ENCODE measurements around the gene LAG3. TPM values are rescaled to one million over a fixed set of nuclear protein-coding genes. Genes with fewer than 3 reads are reported as not detected.
A peak's percentile ranks its signal among the peaks of the same experiment; 100 is the strongest.

The LAG3 gene
- total and polyA plus RNA-seq, 2 experiments from 2014 or later: 3.7 to 4.7 TPM

DNA sequence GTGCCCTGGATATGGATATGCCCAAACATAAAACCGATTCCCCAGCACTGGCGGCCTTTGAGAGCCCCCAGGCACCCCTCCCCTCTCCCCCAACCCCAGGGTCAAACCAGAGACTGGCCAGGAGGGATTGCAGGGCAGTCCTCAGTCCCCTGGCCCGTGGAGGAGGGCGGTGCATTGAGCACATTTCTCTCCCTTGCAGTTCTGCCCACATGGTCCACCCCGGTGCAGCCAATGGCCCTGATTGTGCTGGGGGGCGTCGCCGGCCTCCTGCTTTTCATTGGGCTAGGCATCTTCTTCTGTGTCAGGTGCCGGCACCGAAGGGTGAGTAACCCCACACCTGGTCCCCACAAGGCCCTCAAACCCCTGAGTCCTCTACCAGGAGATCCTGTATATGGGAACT is 45.9 kb downstream of the LAG3 start:
- no peak for TF ChIP-seq JUNB (IDR thresholded peaks at IDR 0.05; ENCODE audit: unreplicated experiment)
- TF ChIP-seq NANOG (IDR thresholded peaks at IDR 0.05; ENCODE audit: borderline replicate concordance): no peak
- TF ChIP-seq, protein P1, sequence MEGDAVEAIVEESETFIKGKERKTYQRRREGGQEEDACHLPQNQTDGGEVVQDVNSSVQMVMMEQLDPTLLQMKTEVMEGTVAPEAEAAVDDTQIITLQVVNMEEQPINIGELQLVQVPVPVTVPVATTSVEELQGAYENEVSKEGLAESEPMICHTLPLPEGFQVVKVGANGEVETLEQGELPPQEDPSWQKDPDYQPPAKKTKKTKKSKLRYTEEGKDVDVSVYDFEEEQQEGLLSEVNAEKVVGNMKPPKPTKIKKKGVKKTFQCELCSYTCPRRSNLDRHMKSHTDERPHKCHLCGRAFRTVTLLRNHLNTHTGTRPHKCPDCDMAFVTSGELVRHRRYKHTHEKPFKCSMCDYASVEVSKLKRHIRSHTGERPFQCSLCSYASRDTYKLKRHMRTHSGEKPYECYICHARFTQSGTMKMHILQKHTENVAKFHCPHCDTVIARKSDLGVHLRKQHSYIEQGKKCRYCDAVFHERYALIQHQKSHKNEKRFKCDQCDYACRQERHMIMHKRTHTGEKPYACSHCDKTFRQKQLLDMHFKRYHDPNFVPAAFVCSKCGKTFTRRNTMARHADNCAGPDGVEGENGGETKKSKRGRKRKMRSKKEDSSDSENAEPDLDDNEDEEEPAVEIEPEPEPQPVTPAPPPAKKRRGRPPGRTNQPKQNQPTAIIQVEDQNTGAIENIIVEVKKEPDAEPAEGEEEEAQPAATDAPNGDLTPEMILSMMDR (conservative IDR thresholded peaks at IDR 0.05; ENCODE audit: low read depth in 2 of 2): no peak
- TF ChIP-seq CREB1 (CRISPR knock-in tag; IDR thresholded peaks at IDR 0.05; ENCODE audit: low read depth): no peak
- no peak for TF ChIP-seq POLR2AphosphoS5 (IDR thresholded peaks at IDR 0.05; ENCODE audit: low read depth)
- TF ChIP-seq, protein P2, sequence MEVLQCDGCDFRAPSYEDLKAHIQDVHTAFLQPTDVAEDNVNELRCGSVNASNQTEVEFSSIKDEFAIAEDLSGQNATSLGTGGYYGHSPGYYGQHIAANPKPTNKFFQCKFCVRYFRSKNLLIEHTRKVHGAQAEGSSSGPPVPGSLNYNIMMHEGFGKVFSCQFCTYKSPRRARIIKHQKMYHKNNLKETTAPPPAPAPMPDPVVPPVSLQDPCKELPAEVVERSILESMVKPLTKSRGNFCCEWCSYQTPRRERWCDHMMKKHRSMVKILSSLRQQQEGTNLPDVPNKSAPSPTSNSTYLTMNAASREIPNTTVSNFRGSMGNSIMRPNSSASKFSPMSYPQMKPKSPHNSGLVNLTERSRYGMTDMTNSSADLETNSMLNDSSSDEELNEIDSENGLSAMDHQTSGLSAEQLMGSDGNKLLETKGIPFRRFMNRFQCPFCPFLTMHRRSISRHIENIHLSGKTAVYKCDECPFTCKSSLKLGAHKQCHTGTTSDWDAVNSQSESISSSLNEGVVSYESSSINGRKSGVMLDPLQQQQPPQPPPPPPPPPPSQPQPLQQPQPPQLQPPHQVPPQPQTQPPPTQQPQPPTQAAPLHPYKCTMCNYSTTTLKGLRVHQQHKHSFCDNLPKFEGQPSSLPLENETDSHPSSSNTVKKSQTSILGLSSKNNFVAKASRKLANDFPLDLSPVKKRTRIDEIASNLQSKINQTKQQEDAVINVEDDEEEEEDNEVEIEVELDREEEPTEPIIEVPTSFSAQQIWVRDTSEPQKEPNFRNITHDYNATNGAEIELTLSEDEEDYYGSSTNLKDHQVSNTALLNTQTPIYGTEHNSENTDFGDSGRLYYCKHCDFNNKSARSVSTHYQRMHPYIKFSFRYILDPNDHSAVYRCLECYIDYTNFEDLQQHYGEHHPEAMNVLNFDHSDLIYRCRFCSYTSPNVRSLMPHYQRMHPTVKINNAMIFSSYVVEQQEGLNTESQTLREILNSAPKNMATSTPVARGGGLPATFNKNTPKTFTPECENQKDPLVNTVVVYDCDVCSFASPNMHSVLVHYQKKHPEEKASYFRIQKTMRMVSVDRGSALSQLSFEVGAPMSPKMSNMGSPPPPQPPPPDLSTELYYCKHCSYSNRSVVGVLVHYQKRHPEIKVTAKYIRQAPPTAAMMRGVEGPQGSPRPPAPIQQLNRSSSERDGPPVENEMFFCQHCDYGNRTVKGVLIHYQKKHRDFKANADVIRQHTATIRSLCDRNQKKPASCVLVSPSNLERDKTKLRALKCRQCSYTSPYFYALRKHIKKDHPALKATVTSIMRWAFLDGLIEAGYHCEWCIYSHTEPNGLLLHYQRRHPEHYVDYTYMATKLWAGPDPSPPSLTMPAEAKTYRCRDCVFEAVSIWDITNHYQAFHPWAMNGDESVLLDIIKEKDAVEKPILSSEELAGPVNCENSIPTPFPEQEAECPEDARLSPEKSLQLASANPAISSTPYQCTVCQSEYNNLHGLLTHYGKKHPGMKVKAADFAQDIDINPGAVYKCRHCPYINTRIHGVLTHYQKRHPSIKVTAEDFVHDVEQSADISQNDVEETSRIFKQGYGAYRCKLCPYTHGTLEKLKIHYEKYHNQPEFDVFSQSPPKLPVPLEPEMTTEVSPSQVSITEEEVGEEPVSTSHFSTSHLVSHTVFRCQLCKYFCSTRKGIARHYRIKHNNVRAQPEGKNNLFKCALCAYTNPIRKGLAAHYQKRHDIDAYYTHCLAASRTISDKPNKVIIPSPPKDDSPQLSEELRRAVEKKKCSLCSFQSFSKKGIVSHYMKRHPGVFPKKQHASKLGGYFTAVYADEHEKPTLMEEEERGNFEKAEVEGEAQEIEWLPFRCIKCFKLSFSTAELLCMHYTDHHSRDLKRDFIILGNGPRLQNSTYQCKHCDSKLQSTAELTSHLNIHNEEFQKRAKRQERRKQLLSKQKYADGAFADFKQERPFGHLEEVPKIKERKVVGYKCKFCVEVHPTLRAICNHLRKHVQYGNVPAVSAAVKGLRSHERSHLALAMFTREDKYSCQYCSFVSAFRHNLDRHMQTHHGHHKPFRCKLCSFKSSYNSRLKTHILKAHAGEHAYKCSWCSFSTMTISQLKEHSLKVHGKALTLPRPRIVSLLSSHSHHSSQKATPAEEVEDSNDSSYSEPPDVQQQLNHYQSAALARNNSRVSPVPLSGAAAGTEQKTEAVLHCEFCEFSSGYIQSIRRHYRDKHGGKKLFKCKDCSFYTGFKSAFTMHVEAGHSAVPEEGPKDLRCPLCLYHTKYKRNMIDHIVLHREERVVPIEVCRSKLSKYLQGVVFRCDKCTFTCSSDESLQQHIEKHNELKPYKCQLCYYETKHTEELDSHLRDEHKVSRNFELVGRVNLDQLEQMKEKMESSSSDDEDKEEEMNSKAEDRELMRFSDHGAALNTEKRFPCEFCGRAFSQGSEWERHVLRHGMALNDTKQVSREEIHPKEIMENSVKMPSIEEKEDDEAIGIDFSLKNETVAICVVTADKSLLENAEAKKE (CRISPR knock-in tag; IDR thresholded peaks at IDR 0.05): no peak
- TF ChIP-seq, protein P3, sequence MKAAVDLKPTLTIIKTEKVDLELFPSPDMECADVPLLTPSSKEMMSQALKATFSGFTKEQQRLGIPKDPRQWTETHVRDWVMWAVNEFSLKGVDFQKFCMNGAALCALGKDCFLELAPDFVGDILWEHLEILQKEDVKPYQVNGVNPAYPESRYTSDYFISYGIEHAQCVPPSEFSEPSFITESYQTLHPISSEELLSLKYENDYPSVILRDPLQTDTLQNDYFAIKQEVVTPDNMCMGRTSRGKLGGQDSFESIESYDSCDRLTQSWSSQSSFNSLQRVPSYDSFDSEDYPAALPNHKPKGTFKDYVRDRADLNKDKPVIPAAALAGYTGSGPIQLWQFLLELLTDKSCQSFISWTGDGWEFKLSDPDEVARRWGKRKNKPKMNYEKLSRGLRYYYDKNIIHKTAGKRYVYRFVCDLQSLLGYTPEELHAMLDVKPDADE (IDR thresholded peaks at IDR 0.05): no peak
- no peak for TF ChIP-seq EZH2phosphoT487 (IDR thresholded peaks at IDR 0.05; ENCODE audit: unreplicated experiment)
- TF ChIP-seq ZNF114 (CRISPR knock-in tag; IDR thresholded peaks at IDR 0.05): no peak
- TF ChIP-seq EZH2 (IDR thresholded peaks at IDR 0.05; ENCODE audit: low read depth, unreplicated experiment): no peak
- TF ChIP-seq ZNF331 (CRISPR knock-in tag; IDR thresholded peaks at IDR 0.05; ENCODE audit: low read depth): no peak
- TF ChIP-seq, protein P4, sequence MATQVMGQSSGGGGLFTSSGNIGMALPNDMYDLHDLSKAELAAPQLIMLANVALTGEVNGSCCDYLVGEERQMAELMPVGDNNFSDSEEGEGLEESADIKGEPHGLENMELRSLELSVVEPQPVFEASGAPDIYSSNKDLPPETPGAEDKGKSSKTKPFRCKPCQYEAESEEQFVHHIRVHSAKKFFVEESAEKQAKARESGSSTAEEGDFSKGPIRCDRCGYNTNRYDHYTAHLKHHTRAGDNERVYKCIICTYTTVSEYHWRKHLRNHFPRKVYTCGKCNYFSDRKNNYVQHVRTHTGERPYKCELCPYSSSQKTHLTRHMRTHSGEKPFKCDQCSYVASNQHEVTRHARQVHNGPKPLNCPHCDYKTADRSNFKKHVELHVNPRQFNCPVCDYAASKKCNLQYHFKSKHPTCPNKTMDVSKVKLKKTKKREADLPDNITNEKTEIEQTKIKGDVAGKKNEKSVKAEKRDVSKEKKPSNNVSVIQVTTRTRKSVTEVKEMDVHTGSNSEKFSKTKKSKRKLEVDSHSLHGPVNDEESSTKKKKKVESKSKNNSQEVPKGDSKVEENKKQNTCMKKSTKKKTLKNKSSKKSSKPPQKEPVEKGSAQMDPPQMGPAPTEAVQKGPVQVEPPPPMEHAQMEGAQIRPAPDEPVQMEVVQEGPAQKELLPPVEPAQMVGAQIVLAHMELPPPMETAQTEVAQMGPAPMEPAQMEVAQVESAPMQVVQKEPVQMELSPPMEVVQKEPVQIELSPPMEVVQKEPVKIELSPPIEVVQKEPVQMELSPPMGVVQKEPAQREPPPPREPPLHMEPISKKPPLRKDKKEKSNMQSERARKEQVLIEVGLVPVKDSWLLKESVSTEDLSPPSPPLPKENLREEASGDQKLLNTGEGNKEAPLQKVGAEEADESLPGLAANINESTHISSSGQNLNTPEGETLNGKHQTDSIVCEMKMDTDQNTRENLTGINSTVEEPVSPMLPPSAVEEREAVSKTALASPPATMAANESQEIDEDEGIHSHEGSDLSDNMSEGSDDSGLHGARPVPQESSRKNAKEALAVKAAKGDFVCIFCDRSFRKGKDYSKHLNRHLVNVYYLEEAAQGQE (IDR thresholded peaks at IDR 0.05; ENCODE audit: unreplicated experiment): no peak
- no peak for TF ChIP-seq STAT1 (IDR thresholded peaks at IDR 0.05; ENCODE audit: unreplicated experiment)
- H3K27me3 ChIP-seq (ENCODE audit: insufficient read depth): peaks cover 31% of the 10 kb centered on the region
- Mint-ChIP-seq H3K4me1 (peaks cover 49% of the 10 kb centered on the region), H3K9me3 (no peaks in the 10 kb centered on the region), H3K27ac (peak overlapping the region; percentile 50), H3K36me3 (ENCODE audit: low read depth) (no peaks in the 10 kb centered on the region), H3K4me3 (peak overlapping the region; percentile 61), H3K27me3 (ENCODE audit: insufficient read depth, low read depth, poor library complexity) (peaks cover 40% of the 10 kb centered on the region)
- H3K36me3 ChIP-seq (ENCODE audit: insufficient read depth): no peaks in the 10 kb centered on the region
- H2AFZ ChIP-seq: no peak overlapping the region
- peak overlapping the region; percentile 66; the same call in 1 of the 2 replicates for H3K4me2 ChIP-seq
- no peak overlapping the region for H3K27ac ChIP-seq (ENCODE audit: low read depth)
- DNase-seq (ENCODE audit: low spot score) (peak; percentile 72), ATAC-seq (peak; percentile 54)
- peaks cover 12% of the 10 kb centered on the region; the same call in 1 of the 2 replicates for H3F3A ChIP-seq (replicated peaks; ENCODE audit: low read depth)
- H3K4me1 ChIP-seq (ENCODE audit: insufficient read depth): peaks cover 40% of the 10 kb centered on the region
- H3K4me3 ChIP-seq: peak overlapping the region; percentile 40
- no peaks in the 10 kb centered on the region for H3K79me2 ChIP-seq (replicated peaks; ENCODE audit: insufficient read depth)
- H4K20me1 ChIP-seq (replicated peaks; ENCODE audit: insufficient read depth): no peaks in the 10 kb centered on the region
- H3K9me2 ChIP-seq (ENCODE audit: insufficient read depth): no peaks in the 10 kb centered on the region
